GM21390 (cell line): ENCODE data around the gene ARID1A.

Experiments
- ATAC-seq: cut with Tn5 transposase; IDR thresholded peaks from one replicate; pipeline ENCODE4 v1.9.1; 2021; ENCODE audit not compliant: unreplicated experiment

The ARID1A gene

DNA sequence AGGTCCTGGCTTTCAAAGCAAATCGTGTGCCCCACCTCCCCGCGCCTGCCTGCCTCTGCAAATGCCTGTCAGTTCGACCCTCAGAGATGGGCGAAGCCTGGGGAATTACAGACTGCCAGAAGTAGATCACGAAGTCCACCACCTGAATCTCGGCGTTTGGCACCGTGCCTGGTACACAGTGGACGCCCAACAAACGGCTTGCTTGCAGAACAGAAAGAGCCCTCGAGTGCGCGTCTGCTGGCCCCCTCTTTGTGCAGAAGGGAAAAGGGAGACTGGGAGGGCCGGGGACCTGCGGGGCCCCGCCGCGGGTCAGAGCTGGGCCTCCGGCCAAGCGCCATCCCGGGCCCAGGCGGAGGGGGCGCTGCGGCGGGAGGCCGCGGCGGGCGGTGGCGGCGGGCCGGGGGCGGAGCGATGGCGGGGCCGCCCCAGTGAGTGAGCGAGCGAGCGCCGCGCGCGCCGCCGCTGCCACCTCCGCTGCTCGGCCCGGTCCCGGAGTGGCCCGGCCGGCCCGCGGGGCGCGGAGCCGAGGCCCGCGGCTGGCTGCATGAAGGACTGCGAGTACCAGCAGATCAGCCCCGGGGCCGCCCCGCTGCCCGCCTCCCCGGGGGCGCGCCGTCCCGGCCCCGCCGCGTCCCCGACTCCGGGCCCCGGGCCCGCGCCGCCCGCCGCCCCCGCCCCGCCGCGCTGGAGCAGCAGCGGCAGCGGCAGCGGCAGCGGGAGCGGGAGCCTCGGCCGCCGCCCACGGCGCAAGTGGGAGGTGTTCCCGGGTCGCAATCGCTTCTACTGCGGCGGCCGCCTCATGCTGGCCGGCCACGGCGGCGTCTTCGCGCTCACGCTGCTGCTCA is 130.7 kb downstream of the ARID1A start, which contains the start of gene ZDHHC18:
ZDHHC18 (plus strand) TSS at position 428 of the 845 bp plus-strand sequence; CDS start at position 545, 117 bp downstream.
- ATAC-seq: peak; percentile 77

DNA sequence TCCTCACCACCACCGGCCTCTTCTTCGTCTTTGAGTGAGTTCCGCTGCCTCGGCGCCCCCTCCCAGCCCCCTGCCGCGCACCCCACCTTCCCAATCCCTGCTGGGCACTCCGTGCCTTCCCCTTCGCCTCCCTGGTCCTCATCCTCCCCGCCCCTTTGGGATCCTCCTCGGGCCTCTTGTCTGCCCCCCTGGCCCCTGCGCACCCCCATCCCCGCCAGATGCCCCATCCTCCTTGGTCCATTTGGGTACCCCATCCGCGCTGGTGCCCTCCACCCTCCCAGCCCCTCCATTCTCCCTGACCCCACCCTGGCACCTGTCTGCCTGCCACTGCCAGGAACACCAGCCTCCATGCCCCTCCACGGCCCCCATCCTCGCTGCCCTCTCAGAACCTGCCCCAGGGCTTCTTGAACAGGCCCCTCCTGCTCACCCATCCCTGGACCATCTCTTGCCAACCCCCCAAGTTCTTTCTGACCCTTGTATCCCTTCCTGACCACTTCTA is 131.3 kb downstream of the ARID1A start:
- ATAC-seq: no peak

DNA sequence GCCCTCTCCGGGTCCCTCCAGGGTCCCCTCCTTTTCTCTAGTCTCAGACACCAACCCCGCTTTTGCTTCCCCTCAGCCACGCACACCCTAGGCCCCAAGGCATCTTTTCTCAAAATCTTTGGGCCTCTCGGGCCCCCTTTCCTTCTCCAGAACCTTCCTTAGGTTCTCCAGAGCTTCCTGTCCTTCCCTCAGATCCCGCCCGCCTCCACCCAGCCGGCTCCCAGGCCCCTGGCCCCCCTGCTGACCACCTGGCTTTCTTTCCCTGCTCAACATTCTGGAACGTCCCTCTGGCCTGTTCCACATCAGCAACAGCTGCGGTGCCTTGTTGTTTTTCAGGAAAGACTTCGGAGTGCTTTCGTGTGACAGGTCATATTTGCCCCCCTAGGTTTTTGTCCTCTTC is 131.8 kb downstream of the ARID1A start:
- no peak for ATAC-seq

DNA sequence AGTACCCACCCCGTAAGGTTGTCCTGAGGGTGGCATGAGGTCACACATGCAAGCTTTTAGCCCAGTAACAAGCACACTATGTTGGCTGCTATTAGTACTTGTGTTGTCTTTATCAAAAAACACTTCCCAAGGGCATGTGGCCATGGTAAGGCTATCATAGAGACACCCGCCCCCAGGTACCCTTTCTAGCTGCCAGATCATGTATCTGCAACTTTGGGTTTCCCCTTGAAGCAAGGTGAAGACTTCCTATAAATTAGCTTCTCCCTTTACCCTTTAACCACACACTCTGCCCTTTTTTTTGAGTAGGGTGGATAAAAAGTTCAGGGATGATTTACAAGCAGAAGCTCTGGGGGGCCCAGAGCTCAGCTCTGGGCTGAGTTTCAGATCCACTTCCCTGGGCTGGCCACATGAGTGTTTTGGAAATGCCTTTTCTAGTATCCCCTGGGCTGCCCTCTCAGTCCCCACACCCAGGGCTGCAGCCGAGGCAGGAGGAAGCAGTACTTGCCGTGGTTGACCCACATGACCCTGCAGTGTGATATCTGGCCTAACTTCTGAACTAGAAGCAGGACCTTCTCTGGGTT is 132.7 kb downstream of the ARID1A start:
- ATAC-seq: no peak

DNA sequence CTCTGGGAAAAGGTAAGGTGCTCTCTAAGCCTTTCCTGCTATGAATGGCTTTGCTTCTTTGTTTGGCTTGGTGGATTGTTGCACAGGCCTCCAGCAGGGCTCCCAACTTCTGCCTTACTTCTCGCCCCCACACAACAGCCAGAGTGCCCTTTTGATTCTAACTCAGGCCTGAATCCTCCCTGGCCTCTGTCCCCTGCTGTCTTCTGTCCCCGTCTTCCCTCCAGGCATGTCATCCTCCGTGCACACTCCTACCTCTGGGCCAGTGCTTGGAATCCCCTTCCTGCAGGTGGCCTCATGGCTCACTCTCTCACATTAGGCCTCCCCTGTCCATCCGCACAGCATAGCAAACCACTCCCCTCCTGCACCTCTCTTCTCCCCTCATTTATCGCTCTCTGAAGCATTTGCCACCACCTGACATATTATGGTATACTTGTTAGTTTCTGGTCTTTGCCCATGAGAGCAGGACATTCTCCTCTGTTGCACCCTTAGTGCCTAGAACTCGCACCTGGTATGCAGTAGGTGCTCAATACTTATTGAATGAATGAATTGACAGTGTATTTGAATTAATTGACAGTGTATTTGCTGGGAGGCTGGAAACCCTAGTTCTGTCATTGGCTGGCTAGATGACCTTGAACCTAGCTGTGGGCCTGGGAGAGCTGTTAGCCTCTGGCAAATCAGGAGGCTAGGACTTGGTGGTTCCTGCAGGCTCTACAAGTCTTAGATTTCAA is 133.5 kb downstream of the ARID1A start:
- no peak for ATAC-seq

DNA sequence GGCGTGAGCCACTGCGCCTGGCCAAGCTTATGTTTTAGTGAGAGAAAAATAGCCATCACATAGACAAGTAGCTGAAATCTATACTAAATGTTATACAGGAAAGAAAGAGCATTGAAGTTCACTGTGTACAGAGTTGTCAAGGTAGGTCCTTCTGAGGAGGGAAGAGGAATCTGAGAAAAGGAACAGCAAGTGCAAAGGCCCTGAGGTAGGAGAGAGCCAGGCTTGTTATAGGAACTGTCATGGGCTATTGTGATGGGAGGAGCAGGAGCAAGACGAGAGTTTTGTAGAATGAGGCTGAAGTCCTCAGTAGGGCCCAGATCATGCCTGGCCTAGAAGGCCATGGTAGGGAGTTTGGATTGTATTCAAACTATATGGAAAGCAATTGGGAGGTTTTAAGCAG is 135.2 kb downstream of the ARID1A start:
- no peak for ATAC-seq
